Activated naive CD4-positive, alpha-beta T cell treated with anti-CD3 and anti-CD28 coated beads for 36 hours (primary cell): ENCODE measurements around the gene CCDC102A. TPM values are rescaled to one million over a fixed set of nuclear protein-coding genes. Genes with fewer than 3 reads are reported as not detected.

ENCODE experiments used
- CTCF ChIA-PET: fragments of 350-600 bp; sonication (Branson Sonifier 250); formaldehyde crosslinking; loops from one replicate; lab custom pipeline; 2021; ENCODE audit warnings: antibody characterized with exemption; lab: Charles Lee
- DNase-seq: peaks from one replicate; pipeline ENCODE4 v3.0.0-alpha.2; 2020
- H3K27ac Mint-ChIP-seq: one replicate; pipeline ENCODE4 v1.8.0; 2021; ENCODE audit warnings: mild to moderate bottlenecking, mixed read lengths
- H3K27me3 Mint-ChIP-seq: one replicate; pipeline ENCODE4 v1.8.0; 2021; ENCODE audit warnings: low read depth, mixed read lengths
- H3K36me3 Mint-ChIP-seq: one replicate; pipeline ENCODE4 v1.8.0; 2021; ENCODE audit warnings: low read depth, mixed read lengths
- H3K4me1 Mint-ChIP-seq: one replicate; pipeline ENCODE4 v1.8.0; 2021; ENCODE audit warnings: low read depth, mixed read lengths
- H3K4me3 Mint-ChIP-seq: one replicate; pipeline ENCODE4 v1.8.0; 2021; ENCODE audit warnings: mild to moderate bottlenecking, moderate library complexity, mixed read lengths
- H3K9me3 Mint-ChIP-seq: one replicate; pipeline ENCODE4 v1.8.0; 2021; ENCODE audit warnings: mixed read lengths
- intact Hi-C: fragments of 100-400 bp; cut with micrococcal nuclease; formaldehyde crosslinking; loops from one replicate; pipeline ENCODE4 v1.15.1; 2023
- total RNA-seq, 2 experiments: library from RNA; stranded (reverse); gene quantifications; one replicate each; pipeline ENCODE4 v1.2.3, GENCODE V29; 2021

CCDC102A gene
- 1 to 10 TPM; 7.1 to 7.7 TPM for total RNA-seq

GRCh38 chr16:57536306-57537193 lies at the start of gene CCDC102A:
Gene CCDC102A, minus strand, starts transcription at chr16:57536571. Its CDS starts 7,394 bp downstream, at chr16:57529177.
- DNase-seq, result no peak
- Mint-ChIP-seq H3K27me3 (no peaks in the 10 kb centered on the region), H3K9me3 (no peaks in the 10 kb centered on the region)

GRCh38 chr16:57585051-57585687 lies 48.8 kb upstream of the CCDC102A start:
- Mint-ChIP-seq H3K27ac (no peak overlapping the region), H3K9me3 (no peaks in the 10 kb centered on the region), H3K27me3 (no peaks in the 10 kb centered on the region), H3K4me3 (no peak overlapping the region), H3K4me1 (peaks cover 6% of the 10 kb centered on the region), H3K36me3 (no peaks in the 10 kb centered on the region)
- CTCF ChIA-PET, result interaction anchor here (0.7 to 2.6 kb wide), 6 partner anchors 9 to 98 kb away, joined by 3 to 15 read pairs (median 4); no protein-coding TSS in a partner anchor
- intact Hi-C loops, result no loop called here
- DNase-seq, result no peak

More at GRCh38 chr16:57536306-57537193, at the start of gene CCDC102A:
- Mint-ChIP-seq H3K4me3 (peak within 1 kb of the TSS; percentile 85), H3K36me3 (no peaks in the 10 kb centered on the region), H3K27ac (peak within 1 kb of the TSS; percentile 92), H3K4me1 (peaks cover 64% of the 10 kb centered on the region)
- CTCF ChIA-PET, result interaction anchor here (0.7 to 6.4 kb wide), 6 partner anchors 9 to 118 kb away, joined by 3 to 35 read pairs (median 5); partner anchors contain the start of gene POLR2C
- intact Hi-C loops, result loop anchor here (1.0 to 10.0 kb wide), 19 partner anchors 40 to 1092 kb away; partner anchors contain the start of genes ARL2BP, CFAP20, CIAPIN1 and CNOT1

- intact Hi-C loops, result no loop called here
- peaks cover 2% of the 10 kb centered on the region for H3K4me1 Mint-ChIP-seq
- H3K27me3 Mint-ChIP-seq, result peaks cover 3% of the 10 kb centered on the region
- no peak overlapping the region for H3K4me3 Mint-ChIP-seq
- DNase-seq, result no peak
- H3K9me3 Mint-ChIP-seq, result no peaks in the 10 kb centered on the region
- no peak overlapping the region for H3K27ac Mint-ChIP-seq
- CTCF ChIA-PET, result interaction anchor here (1.0 to 12.7 kb wide), 3 partner anchors 63 to 92 kb away, joined by 3 to 162 read pairs (median 3); no protein-coding TSS in a partner anchor
- H3K36me3 Mint-ChIP-seq, result no peaks in the 10 kb centered on the region
Observed at GRCh38 chr16:57579361-57579665, 42.9 kb upstream of the CCDC102A start.

GRCh38 chr16:57578521-57579360 lies 42.4 kb upstream of the CCDC102A start:
- Mint-ChIP-seq H3K4me1 (peaks cover 2% of the 10 kb centered on the region), H3K9me3 (no peaks in the 10 kb centered on the region), H3K4me3 (no peak overlapping the region), H3K27me3 (peaks cover 3% of the 10 kb centered on the region), H3K27ac (peak overlapping the region; percentile 19), H3K36me3 (no peaks in the 10 kb centered on the region)
- CTCF ChIA-PET, result interaction anchor here (0.9 to 12.7 kb wide), 7 partner anchors 14 to 157 kb away, joined by 3 to 162 read pairs (median 3); partner anchors contain the start of gene KATNB1
- intact Hi-C loops, result no loop called here
- DNase-seq, result no peak

- H3K27ac Mint-ChIP-seq, result no peak overlapping the region
- intact Hi-C loops, result no loop called here
- peaks cover 9% of the 10 kb centered on the region for H3K4me1 Mint-ChIP-seq
- no peak overlapping the region for H3K4me3 Mint-ChIP-seq
- no peaks in the 10 kb centered on the region for H3K36me3 Mint-ChIP-seq
- peaks cover 3% of the 10 kb centered on the region for H3K27me3 Mint-ChIP-seq
- H3K9me3 Mint-ChIP-seq, result no peaks in the 10 kb centered on the region
- CTCF ChIA-PET, result interaction anchor here (0.5 to 12.7 kb wide), 12 partner anchors 10 to 158 kb away, joined by 3 to 162 read pairs (median 6); partner anchors contain the start of genes ADGRG1, CCDC102A and KATNB1
- DNase-seq, result no peak
Observed at GRCh38 chr16:57577691-57578224, 41.4 kb upstream of the CCDC102A start.

- peaks cover 3% of the 10 kb centered on the region for H3K27me3 Mint-ChIP-seq
- H3K4me3 Mint-ChIP-seq, result no peak overlapping the region
- H3K9me3 Mint-ChIP-seq, result no peaks in the 10 kb centered on the region
- no peak overlapping the region for H3K27ac Mint-ChIP-seq
- H3K4me1 Mint-ChIP-seq, result peaks cover 9% of the 10 kb centered on the region
- intact Hi-C loops, result no loop called here
- DNase-seq, result no peak
- CTCF ChIA-PET, result interaction anchor here (0.5 to 12.7 kb wide), 27 partner anchors 9 to 174 kb away, joined by 3 to 162 read pairs (median 6); partner anchors contain the start of genes ADGRG1, ADGRG5, CCDC102A and KATNB1
- H3K36me3 Mint-ChIP-seq, result no peaks in the 10 kb centered on the region
Observed at GRCh38 chr16:57577214-57577613, 40.8 kb upstream of the CCDC102A start.

GRCh38 chr16:57576429-57576870 lies 40.1 kb upstream of the CCDC102A start:
- no peaks in the 10 kb centered on the region for H3K36me3 Mint-ChIP-seq
- CTCF ChIA-PET, result interaction anchor here (0.6 to 12.7 kb wide), 36 partner anchors 10 to 565 kb away, joined by 3 to 162 read pairs (median 4); partner anchors contain the start of genes ADGRG1, ADGRG5, CCDC102A and KATNB1

GRCh38 chr16:57575468-57576277 lies 39.3 kb upstream of the CCDC102A start:
- no peaks in the 10 kb centered on the region for H3K9me3 Mint-ChIP-seq
- DNase-seq, result no peak
- CTCF ChIA-PET, result interaction anchor here (0.6 to 12.7 kb wide), 35 partner anchors 11 to 331 kb away, joined by 3 to 162 read pairs (median 4); partner anchors contain the start of genes ADGRG1, CCDC102A, KATNB1 and POLR2C
- intact Hi-C loops, result loop anchor here (1.0 kb wide), 9 partner anchors 16 to 426 kb away; partner anchors contain the start of genes KATNB1 and USB1
- H3K36me3 Mint-ChIP-seq, result no peaks in the 10 kb centered on the region
- no peak overlapping the region for H3K4me3 Mint-ChIP-seq
- peaks cover 3% of the 10 kb centered on the region for H3K27me3 Mint-ChIP-seq
- H3K27ac Mint-ChIP-seq, result no peak overlapping the region
- peaks cover 9% of the 10 kb centered on the region for H3K4me1 Mint-ChIP-seq

More at GRCh38 chr16:57576429-57576870, 40.1 kb upstream of the CCDC102A start:
- Mint-ChIP-seq H3K4me3 (no peak overlapping the region), H3K4me1 (peaks cover 9% of the 10 kb centered on the region), H3K27ac (no peak overlapping the region), H3K9me3 (no peaks in the 10 kb centered on the region), H3K27me3 (peaks cover 3% of the 10 kb centered on the region)
- DNase-seq, result peak; percentile 94
- intact Hi-C loops, result loop anchor here (1.0 kb wide), 9 partner anchors 15 to 425 kb away; partner anchors contain the start of genes KATNB1 and USB1

- no peak overlapping the region for H3K4me3 Mint-ChIP-seq
- H3K9me3 Mint-ChIP-seq, result no peaks in the 10 kb centered on the region
- no peaks in the 10 kb centered on the region for H3K36me3 Mint-ChIP-seq
- DNase-seq, result no peak
- CTCF ChIA-PET, result interaction anchor here (0.6 to 12.7 kb wide), 14 partner anchors 10 to 332 kb away, joined by 3 to 162 read pairs (median 8); partner anchors contain the start of gene CCDC102A
- intact Hi-C loops, result no loop called here
- peaks cover 9% of the 10 kb centered on the region for H3K4me1 Mint-ChIP-seq
- no peak overlapping the region for H3K27ac Mint-ChIP-seq
- H3K27me3 Mint-ChIP-seq, result peaks cover 3% of the 10 kb centered on the region
Observed at GRCh38 chr16:57574646-57575467, 38.5 kb upstream of the CCDC102A start.

GRCh38 chr16:57574086-57574485 lies 37.7 kb upstream of the CCDC102A start:
- no peaks in the 10 kb centered on the region for H3K36me3 Mint-ChIP-seq
- H3K4me3 Mint-ChIP-seq, result no peak overlapping the region
- intact Hi-C loops, result no loop called here
- CTCF ChIA-PET, result interaction anchor here (1.3 to 12.7 kb wide), 2 partner anchors 9 to 74 kb away, joined by 3 to 162 read pairs; no protein-coding TSS in a partner anchor
- peaks cover 9% of the 10 kb centered on the region for H3K4me1 Mint-ChIP-seq
- no peaks in the 10 kb centered on the region for H3K9me3 Mint-ChIP-seq
- DNase-seq, result no peak
- H3K27ac Mint-ChIP-seq, result no peak overlapping the region
- peaks cover 2% of the 10 kb centered on the region for H3K27me3 Mint-ChIP-seq
